Right lobe of liver (tissue), 6 donors: ENCODE measurements around the gene TOGARAM2. TPM values are rescaled to one million over a fixed set of nuclear protein-coding genes. Genes with fewer than 3 reads are reported as not detected.

Source experiments
- ATAC-seq, 4 donors: fragments of 200-7000 bp; cut with Tn5 transposase; one replicate each; pipeline ENCODE4 v1.9.1; 2020; ENCODE audit warnings: mild to moderate bottlenecking in 4 of 4, moderate library complexity in 4 of 4
- DNase-seq, 3 donors: peaks; one replicate each; pipeline ENCODE4 v3.0.0-alpha.2; 2020
- H3K27ac ChIP-seq, 3 donors: fragments of 200-600 bp; one replicate each; pipeline ENCODE4 v1.8.0; 2022
- H3K27me3 ChIP-seq, 2 donors: fragments of 200-600 bp; one replicate each; pipeline ENCODE4 v1.8.0; 2022
- H3K36me3 ChIP-seq, 4 donors: fragments of 200-600 bp; sonication (generic) in 1 of 4; one replicate each; pipeline versions ENCODE4 v1.5.1 to v1.8.0; 2017 to 2022; ENCODE audit warnings: control low read depth in 1 of 4
- H3K4me1 ChIP-seq, 4 donors: fragments of 200-600 bp; sonication (generic) in 1 of 4; one replicate each; pipeline versions ENCODE4 v1.5.1 to v1.8.0; 2017 to 2022; ENCODE audit warnings: control low read depth in 1 of 4
- H3K4me3 ChIP-seq, 3 donors: fragments of 200-600 bp; one replicate each; pipeline ENCODE4 v1.8.0; 2022
- H3K9me3 ChIP-seq, 4 donors: fragments of 200-600 bp; sonication (generic) in 1 of 4; one replicate each; pipeline versions ENCODE4 v1.5.1 to v1.8.0; 2017 to 2022; ENCODE audit warnings: control low read depth in 1 of 4
- CTCF ChIP-seq, 4 donors: fragments of 200-600 bp in 3 of 4; fragments of 450-650 bp in 1 of 4; IDR thresholded peaks; one replicate each; pipeline versions ENCODE4 v1.5.1 to v1.8.0; 2016 to 2022; ENCODE audit warnings: antibody characterized with exemption in 4 of 4, mild to moderate bottlenecking in 2 of 4
- POLR2A ChIP-seq: fragments of 450-650 bp; IDR thresholded peaks from one replicate; pipeline ENCODE4 v1.6.1; 2017; ENCODE audit warnings: antibody characterized with exemption, mild to moderate bottlenecking
- WGBS: methylation state at CpG from one replicate; pipeline ENCODE4 v1.1.6; 2018; ENCODE audit warnings: low coverage, low lambda C conversion rate; ENCODE audit not compliant: insufficient coverage; ENCODE audit errors: missing lambda C conversion rate; 5-methylcytosine and 5-hydroxymethylcytosine counted together
- intact Hi-C, 2 donors: fragments of 100-400 bp; cut with DNase I; formaldehyde crosslinking; loops; one replicate each; pipeline versions ENCODE4 v1.11.2 to v1.14.1; 2022
- total RNA-seq, 6 experiments: library from RNA; depleted of rRNA in 2 of 6; stranded (reverse); fragments of >200 nt in 2 of 6; fragmentation: NEBNext Ultra II Directional in 3 of 6; extraction: Animal tissue kit (Norgen Biotek cat#: 25700) in 3 of 6; gene quantifications; one replicate each; pipeline versions ENCODE4 v1.1.0 to v1.2.4, GENCODE V29; 2016 to 2023
- donor health status: DM: no; HTN: yes; CAD: no.
- donor health status: DM: no; HTN: no; CAD: no.
- donor health status: DM: no; HTN: no; CAD: no.
- donor health status: DM: no; HTN: yes; CAD: no.
- donor health status: DM: no; HTN: yes; CAD: no.

TOGARAM2 gene
- total RNA-seq, 6 experiments from 2014 or later = 0.06 to 0.37 (median 0.14) TPM; not detected in 1

- Histone ChIP-seq H3K27ac (no peak overlapping the region), H3K9me3 (no peaks in the 10 kb centered on the region), H3K4me3 (no peak overlapping the region), H3K27me3 (no peaks in the 10 kb centered on the region), H3K4me1 (no peaks in the 10 kb centered on the region), H3K36me3 (no peaks in the 10 kb centered on the region)
- no peak for DNase-seq
- WGBS = no CpG with 5 or more reads among the region's 4 CpGs
- no peak for ATAC-seq
- TF ChIP-seq CTCF (IDR thresholded peaks at IDR 0.05) (no peak), POLR2A (no peak)
- intact Hi-C loops = no loop called here
Observed at GRCh38 chr2:29001806-29002205, 20.7 kb downstream of the TOGARAM2 start.

- Histone ChIP-seq H3K27ac (no peak overlapping the region), H3K27me3 (no peaks in the 10 kb centered on the region), H3K4me1 (no peaks in the 10 kb centered on the region), H3K9me3 (no peaks in the 10 kb centered on the region), H3K4me3 (no peak overlapping the region), H3K36me3 (no peaks in the 10 kb centered on the region)
- DNase-seq = no peak
- TF ChIP-seq POLR2A = no peak
- TF ChIP-seq CTCF (IDR thresholded peaks at IDR 0.05) = no peak
- 0% methylated on average over 1 of the region's 1 CpG for WGBS
- intact Hi-C loops = no loop called here
- ATAC-seq = no peak
Observed at GRCh38 chr2:29004755-29005154, 23.7 kb downstream of the TOGARAM2 start.

- Histone ChIP-seq H3K4me3 (no peak overlapping the region), H3K4me1 (no peaks in the 10 kb centered on the region), H3K9me3 (no peaks in the 10 kb centered on the region), H3K27ac (no peak overlapping the region), H3K36me3 (no peaks in the 10 kb centered on the region), H3K27me3 (no peaks in the 10 kb centered on the region)
- intact Hi-C loops = no loop called here
- ATAC-seq (no peak), DNase-seq (no peak)
- TF ChIP-seq POLR2A (no peak), CTCF (IDR thresholded peaks at IDR 0.05) (no peak)
- WGBS = 65% methylated on average over 7 of the region's 7 CpGs
Observed at GRCh38 chr2:29005331-29005730, 24.2 kb downstream of the TOGARAM2 start.

DNA sequence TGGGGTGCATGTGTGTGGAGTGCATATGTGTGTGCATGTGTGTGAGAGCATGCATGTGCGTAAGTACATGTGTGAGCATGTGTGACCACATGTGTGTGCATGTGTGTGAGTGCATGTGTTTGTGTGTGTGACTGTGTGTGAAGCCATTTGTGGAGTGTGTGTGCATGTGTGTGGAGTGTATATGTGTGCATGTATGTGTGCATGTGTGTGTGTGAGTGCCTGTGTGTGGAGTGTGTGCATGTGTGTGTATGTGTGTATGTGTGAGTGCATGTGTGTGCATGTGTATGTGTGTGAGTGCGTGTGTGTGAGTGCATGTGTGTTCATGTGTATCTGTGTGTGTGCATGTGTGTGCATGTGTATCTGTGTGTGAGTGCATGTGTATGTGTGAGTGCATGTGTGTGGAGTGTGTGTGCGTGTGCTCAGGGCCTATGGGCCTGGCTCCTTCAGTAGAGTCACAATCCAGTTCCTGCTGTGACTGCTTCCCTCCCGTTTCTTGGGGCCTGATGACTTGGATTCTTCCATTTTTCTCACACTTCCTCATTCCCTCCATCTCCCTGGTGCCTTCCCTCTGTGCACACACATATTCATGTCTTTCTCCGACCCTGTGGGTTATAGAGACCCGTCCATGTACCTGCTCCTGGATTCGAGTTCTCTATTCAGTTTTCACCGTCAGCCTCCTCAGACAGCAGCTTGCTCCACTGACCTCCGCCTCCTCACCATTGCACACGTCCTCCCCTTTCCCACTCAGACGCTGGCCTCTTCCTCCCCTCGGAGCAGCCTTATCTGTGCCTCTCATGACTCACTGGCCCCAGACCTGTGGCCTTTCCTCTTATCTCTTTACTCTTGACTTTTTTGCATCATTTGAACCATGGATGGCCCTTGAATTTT is 25.2 kb downstream of the TOGARAM2 start:
- intact Hi-C loops = no loop called here

More for the DNA sequence above, 25.2 kb downstream of the TOGARAM2 start:
- no peaks in the 10 kb centered on the region for H3K4me1 ChIP-seq
- DNase-seq (peak in 1 of 3 donors; percentile 35), ATAC-seq (no peak)
- H3K27me3 ChIP-seq = no peaks in the 10 kb centered on the region
- no peak overlapping the region for H3K4me3 ChIP-seq
- no peak overlapping the region for H3K27ac ChIP-seq
- WGBS = 48% methylated on average over 11 of the region's 12 CpGs
- no peaks in the 10 kb centered on the region for H3K36me3 ChIP-seq
- no peaks in the 10 kb centered on the region for H3K9me3 ChIP-seq
- TF ChIP-seq POLR2A (no peak), CTCF (IDR thresholded peaks at IDR 0.05) (no peak)
